GM18517 (cell line): ENCODE measurements around the gene MCOLN2.
"Not testable (repeated sequence)": the region's sequence is repeated elsewhere in the genome, so short reads cannot be mapped to it uniquely, and the experiment has no call there.

Experiments
- ATAC-seq: cut with Tn5 transposase; IDR thresholded peaks from one replicate; pipeline ENCODE4 v1.9.1; 2021; ENCODE audit warnings: mild to moderate bottlenecking, moderate library complexity; ENCODE audit not compliant: unreplicated experiment

The MCOLN2 gene

DNA sequence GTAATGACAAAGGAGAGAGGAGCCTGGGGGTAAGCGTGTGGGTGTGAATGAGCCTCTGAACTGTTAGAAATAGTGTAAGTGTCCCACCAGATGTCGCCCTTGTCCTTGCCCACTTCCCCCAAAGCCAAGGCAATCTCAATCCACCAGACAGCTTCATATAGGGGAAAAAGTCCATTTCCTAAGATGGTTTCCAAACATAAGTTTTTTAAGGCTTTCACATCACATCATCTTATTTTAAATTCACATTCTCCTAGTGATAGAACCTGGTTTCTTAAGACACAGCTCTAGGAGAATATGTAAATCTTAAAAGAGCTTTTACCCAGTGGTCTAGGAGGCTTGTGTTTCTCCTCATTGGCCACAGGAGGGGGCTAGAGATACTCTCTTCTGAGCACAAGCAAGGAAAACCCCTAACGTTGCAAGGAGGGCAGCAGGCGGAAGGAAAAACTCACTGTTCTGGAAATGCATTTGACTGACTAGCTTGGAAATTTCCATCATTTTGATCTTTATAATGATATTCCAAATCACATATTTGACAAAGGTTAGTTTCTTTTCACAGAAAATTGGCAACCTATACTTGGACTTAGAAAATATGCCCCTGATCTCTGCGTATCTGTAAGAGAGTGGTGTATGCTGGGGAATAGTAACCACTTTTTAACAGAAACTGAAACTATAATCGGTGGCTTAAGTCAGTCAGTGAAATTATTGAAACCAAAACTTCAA lies 52.0 kb downstream of the MCOLN2 start:
- ATAC-seq, result peak; percentile 92

DNA sequence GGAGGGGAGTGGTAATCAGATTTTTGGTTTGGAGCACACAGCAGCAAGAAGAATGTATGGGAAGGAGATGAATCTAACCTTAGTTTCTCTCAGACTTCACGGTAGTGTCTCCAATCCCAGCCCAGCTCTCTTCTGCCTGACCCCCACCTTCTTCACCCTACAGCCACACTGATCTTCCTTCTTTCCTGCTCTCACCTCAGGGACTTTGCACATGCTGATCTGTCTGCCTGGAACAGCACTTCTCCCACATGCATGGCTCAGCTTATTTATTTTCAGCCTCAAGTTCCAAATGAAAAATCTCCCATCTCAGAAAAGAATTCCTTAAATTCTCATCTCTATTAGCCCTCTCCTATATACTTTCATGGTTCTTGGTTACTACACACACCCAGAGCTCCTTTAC lies 55.1 kb downstream of the MCOLN2 start:
- no peak for ATAC-seq

DNA sequence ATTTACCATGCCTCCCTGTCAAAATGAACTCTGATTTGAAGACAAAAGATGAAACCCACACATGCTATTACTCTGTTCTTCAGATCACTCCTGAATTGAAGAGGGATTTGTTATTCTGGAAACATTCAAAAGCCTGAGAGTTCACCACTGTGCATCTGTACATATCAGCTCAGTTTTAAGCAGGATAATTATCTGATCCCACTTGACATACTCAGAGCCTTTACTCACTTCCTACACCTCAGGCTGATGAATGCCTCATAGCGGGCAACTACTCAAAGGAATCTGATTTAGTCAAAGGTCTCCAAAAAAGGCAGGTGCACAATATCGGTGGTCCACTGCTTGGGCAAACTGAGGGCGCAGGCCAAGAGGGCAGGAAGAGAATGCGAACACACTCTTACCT lies 56.4 kb downstream of the MCOLN2 start:
- ATAC-seq, result no peak

DNA sequence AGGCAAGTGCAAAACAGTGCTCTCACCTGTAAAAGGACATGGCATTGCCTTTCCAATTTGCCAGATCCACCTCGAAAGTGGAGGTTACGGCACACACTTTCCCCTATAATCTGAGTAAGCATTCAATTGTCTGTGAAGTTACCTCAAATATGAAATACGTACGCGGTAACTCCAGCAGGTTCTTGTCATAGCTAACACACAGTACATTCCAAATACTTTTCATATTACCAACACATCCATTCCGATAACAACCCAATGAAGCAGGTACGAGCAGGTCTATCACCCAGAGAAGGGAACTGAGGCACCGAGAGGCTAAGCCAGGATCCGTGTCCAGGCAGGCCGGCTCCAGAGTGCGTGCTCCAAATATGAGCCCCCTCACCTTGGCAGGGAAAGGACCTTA lies 57.2 kb downstream of the MCOLN2 start:
- ATAC-seq, result no peak

DNA sequence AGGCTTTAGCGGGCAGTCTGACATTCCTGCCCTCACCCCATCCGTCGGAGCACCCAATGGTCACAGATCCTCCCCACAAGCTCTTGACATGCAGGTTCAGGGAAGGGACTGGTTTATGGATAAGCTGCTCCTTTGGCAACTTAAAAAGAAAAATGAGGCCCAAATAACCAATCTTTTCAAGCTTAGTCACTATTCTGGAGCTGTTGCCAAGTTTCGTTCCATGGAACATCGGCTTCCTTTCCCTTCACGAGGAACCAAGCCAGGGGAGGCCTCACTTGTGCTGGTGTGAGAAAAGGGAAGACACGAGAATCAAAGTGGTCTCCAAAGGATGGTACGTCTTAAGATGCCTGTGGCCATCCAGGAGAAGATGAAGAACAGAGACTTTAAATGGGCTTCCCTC lies 57.8 kb downstream of the MCOLN2 start:
- no peak for ATAC-seq

DNA sequence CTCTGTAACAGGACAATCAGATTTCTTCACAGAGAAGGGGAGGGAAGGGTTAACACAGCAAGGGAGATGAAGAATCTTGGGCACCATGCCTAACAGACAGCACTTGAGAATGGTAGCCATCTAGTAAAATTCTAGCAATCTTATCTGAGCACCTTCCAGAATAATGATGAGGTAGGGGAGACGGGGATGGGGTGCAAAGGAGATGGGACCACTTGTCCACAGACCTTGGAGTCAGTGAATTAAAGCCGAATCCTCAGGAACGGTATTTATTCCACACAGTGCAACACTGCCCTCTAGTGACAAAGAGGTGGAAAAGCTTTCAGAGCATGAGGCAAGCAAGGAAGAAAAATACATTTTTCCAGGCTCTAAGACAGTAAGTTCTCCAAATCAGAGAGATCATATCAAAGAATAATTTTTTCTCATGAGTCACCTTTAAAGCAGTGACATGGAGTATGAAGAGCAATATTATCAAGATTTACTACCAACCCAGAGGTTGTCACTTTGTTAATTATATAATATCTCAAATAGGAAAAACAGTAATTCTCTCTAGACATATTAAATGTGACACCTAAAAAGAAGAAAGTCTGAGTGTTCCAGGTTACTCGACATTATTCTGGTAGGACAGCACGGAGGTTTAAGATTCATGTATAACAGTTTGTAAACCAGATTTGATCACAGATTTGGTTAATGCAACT lies 60.6 kb downstream of the MCOLN2 start:
- ATAC-seq, result no peak

DNA sequence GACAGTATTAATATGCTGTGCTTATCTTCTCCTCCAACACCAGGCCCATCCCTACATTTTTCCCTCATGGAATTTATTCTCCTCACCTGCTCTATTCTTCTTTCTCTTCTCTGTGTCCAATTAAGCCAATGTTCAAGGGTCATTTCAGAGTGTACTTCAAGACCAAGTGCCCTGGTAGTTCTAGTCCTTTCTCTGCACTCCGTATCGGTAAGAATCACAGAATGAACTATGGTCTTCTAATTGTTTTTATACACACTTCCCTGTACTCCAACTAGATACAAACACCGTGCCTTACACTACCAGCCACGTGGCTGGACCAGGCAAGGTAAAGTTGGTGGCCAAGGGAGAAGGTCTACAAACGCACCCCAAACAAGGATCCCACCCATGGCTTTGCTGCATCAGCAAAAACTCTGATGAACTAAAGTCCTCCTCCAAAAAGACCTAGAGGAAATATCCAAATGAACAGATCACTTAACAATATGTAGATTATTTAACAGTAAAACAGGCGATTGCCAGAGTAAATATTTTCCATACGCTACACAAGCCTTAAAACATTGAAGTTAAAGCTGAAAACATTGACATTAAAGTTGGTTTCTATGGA lies 63.8 kb downstream of the MCOLN2 start:
- ATAC-seq, result no peak

DNA sequence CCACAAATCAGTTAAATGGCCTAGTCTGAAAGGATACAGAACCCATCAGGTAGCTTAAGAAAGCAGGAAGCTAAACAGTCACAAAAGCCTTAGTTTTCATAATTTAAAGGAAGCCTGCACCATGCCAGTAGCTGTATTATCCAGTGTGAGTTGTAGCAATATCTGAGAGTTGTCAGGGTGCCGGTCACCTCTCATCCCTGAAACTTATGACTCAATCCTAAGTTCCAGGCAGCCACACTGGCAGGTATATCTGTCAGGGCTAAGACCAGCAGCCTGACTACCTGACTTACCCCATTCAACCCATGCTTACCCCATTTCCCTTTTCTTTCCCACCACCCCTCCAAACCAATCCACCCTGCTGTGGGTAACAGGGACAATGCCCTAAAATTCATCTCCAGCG lies 66.1 kb downstream of the MCOLN2 start:
- no peak for ATAC-seq

DNA sequence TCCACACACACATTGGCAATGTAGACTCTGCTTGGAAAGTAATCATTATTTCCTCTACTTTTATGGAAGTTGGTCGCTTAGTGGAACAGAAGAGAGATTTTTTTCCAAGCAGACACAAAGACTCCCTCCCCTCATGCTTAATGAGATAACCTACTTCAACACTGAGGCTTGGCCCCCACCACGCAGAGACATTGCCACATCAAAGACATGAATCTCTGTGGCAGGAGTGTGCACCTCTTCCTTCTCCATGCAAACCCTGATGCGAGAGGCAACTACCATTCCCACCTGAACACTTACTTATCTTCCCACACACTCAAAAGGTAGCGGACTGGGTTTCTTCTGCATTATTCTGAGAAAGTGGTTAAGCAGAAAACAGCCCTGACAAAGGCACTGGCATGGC lies 66.6 kb downstream of the MCOLN2 start:
- ATAC-seq, result no peak

DNA sequence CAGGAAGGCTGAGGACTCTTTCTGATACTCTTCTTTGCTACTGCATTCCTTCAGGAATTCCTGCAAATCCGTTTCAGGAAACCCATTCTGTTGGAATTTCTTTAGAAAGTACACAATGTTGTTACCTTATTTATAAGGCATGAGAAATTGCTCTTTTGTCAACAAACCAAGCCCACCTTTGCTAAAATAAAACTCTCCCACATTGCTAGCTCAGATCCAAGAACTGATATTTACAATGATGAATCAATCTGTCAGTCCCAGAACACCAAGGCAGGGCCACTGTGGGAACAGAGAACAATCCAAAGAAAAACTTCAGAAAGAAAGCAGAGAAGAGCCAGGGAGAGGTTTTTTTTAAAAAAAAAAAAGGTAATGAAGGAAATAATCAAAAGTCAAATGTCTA lies 67.3 kb downstream of the MCOLN2 start:
- no peak for ATAC-seq

DNA sequence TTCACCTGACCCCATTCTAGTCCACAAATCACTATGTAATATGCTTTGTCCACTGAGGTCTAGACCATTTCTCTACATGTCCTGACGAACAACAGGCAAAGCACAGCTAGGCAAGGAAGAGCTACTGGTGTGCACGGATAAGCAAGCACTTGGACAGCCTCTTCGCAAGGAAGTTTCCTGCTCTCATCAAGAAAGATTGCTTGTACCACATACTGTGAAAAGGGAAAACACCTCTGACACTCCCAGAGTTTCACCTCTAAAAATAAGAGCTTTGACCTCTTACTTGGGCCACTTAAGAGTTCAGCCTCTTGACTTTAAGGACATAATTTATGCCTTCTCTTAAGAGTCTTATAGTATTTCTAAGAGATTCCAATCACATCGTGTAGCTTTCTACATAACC lies 67.9 kb downstream of the MCOLN2 start:
- ATAC-seq, result no peak

DNA sequence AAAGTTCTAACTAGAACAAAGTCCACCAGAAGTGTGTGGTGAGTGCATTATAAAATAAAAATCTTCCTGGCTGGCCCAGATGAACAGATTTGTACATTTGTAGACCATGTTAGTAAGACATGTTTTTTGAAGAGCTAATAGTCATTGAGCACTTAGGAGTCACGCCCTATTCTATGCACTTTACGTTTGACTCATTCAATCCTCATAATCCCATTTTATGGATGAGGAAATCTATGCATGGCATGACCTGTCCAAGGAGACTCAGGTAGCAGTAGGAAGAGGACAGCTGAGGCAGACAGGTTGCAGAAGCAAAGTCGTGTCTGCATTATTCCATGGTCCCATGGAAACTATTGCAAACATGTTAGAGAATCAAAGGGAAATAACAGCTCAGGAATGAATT lies 73.6 kb downstream of the MCOLN2 start:
- ATAC-seq, result no peak

DNA sequence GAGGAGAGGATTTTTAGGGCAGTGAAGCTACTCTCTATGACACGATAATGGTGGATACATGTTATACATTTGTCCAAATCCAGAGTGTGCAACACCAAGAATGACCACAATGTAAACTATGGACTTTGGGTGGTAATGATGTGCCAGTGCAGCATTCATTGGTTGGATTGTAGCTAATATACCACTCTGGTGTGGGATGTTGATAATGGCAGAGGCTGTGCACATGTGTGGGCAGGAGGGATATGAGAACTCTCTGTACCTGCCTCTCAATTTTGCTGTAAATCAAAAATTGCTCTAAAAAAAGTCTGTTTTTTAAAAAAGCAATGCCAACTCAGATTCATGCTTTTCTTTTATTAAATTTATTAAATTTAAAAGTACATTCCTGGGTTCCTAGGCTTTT lies 76.8 kb downstream of the MCOLN2 start:
- no peak for ATAC-seq

DNA sequence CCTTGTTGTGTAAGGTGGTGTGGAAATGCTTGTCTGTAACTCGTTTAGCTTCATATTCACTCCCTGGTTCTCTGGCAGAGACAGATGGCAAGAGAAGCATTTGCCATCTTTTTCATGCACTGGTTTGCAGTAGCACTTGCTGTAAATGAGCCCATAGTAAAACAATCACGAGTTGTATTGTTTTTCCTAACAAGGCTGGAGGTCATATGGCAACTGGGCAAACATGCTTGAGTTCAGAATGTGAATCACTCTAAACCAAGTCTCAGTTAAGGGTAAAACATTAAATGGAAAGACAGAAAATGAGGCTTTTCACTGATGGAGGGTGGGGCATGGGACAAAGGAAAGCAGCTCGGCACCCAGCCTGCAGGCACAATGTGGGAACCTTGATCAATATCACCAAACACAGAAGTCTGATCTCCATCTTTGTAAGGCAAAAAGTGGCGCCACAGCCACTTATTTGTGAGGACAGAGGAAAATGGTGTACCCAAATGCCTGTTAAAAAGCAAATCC lies 77.4 kb downstream of the MCOLN2 start:
- no peak for ATAC-seq

DNA sequence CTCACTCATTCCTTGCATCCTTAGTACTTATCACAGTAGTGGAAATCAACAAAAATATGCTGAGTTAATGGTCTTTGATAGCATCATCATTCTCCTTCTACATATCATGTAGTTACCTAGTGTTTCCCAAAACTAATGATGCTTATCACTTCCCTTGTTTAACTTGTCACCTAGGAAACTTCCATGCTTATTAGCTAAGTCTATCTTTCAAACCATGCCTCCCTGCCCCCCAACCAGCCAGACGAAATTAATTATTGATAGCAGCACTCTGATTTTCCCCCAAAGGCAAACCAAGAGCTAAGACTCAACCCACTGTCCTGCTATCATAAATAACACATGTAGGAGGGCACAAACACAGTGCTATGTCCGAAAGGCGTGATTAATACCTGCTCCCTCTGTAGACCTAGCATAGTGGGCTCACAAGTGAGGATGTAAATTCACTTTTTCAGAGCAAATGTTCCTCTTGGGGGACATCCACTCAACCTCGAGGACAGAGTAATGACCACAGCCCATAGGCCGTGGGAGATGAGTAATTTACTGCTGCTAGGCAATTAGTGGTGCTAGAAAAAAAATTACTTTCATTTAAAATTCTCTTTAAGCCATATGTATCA lies 78.1 kb downstream of the MCOLN2 start:
- ATAC-seq, result no peak

DNA sequence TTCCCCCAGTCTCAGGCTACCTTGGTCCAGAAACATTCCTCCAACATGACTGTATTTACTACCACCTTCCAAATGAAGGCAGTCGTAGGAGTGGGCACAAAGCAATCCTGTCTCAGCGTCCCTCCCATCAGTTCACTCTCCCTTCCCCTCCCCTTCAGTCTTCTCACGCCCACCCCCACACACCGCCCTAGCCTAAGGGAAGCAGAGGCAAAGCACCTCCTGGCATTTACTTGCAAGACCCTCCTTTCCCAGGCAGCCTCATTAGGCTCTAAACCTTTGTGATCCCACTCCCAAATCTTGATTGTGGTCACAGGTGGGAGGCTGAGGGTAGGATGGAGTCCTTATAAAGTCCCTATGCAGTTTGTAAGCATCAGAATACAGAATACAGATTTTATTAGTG lies 80.0 kb downstream of the MCOLN2 start:
- no peak for ATAC-seq

DNA sequence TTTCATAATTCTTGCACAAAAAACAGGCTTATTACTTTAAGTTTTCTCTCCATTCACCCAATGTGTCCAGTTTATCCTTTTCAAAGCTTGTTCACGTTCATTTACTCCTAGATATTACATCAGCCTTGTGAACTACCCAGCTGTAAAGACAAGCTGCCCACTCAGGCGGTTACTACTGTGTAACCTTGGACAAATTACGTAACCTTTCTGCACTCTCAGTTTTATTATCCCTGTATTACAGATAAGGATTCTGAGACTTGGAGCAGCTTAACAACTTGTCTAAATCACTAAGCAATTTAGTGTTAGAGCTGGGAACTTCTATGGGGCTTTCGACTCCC lies 83.4 kb downstream of the MCOLN2 start:
- ATAC-seq, result no peak

DNA sequence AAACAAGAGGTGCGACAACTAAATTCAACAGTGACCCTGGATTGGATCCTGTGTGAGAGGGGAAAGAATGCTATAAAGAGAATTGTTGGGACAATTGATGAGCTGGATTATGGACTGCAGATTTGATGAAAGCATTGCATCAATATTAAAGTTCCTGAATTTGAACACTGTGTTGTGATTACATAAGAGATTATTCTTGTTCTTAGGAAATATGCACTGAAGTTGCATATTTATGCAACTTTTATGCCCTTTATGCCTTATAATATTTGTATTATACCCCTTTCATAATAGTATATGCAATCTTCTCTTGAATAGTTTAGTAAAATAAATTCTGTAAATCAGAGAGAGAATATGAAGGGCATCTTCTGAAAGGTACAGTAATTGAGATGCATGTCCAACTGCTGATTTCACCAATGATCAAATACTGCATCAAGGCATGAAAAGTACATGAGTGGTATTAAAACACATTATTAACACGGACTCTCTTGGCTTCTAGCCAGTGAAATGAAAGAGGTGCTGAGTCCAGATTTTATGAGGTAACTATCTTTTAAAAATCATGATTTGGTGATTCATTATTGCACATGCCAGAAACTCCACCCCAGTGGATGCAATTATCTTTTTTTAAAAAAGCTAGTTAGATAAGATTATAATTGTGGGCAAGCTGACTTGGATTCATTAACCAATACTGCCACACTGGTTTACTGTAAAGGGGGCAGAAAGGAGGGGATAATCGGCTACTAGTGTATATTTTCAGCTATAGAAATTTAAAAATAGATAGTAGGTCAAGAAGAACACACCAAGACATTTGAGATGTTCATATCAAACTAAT lies 84.0 kb downstream of the MCOLN2 start:
- no peak for ATAC-seq

DNA sequence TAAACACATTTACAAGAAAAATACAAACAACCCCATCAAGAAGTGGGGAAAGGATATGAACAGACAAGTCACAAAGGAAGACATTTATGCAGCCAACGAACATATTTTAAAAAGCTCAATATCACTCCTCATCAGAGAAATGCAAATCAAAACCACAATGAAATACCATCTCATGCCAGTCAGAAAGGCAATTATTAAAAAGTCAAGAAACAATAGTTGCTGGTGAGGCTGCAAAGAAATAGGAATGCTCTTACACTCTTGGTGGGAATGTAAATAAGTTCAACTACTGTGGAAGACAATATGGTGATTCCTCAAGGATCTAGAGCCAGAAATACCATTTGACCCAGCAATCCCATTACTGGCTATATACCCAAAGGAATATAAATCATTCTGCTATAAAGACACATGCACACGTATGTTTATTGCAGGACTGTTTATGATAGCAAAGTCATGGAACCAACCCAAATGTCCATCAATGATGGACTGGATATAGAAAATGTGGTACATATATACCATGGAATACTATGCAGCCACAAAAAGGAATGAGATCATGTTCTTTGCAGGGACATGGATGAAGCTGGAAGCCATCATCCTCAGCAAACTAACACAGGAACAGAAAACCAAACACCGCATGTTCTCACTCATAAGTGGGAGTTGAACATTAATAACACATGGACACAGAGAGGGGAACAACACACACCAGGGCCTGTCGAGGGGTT lies 88.0 kb downstream of the MCOLN2 start:
- ATAC-seq, result not testable (repeated sequence)

DNA sequence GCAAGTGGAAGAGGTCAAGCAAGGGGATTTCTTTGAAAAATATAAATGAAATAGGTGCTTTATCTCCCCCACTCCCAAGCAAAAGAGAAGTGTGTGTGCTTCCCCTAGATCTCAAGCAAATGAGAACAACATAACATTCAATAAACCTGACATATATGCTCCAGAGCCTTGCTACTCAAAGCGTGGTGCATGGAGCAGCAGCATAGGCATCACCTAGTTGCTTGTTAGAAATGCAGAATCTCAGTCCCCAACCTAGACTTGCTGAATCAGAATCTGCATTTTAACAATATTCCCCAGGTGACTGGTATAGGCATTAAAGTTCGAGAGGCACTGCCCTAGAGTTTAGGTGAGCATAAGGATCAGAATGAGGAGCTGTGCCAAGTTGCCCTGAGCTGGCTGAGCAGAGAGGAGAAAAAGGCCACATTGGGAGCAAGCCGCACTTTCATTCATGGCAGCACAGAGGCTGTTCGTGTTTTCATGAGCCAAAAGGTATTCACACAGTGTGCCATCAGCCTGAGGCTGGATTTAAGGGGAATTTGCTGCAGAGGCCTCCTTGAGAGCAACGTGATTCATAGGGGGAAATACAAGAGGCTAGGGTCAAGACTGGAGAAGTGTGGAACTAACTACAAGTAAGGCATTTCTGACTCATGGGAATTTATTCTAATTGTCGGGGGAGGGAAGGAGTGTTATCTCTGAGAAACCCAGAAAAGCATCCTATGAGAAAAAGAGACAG lies 89.7 kb downstream of the MCOLN2 start:
- ATAC-seq, result no peak
